ENCODE measurements around the gene LKAAEAR1.

The LKAAEAR1 gene

GRCh38 chr20:64041040-64041780 lies 43.0 kb downstream of the LKAAEAR1 start:
- TF ChIP-seq FOXM1 (IDR thresholded peaks at IDR 0.05; ENCODE audit: borderline replicate concordance, low read depth) (no peak), CEBPB (IDR thresholded peaks at IDR 0.05) (no peak), TCF12 (IDR thresholded peaks at IDR 0.05; ENCODE audit: low read depth) (no peak), CREB1 (IDR thresholded peaks at IDR 0.05; ENCODE audit: low read depth) (no peak), RAD21 (IDR thresholded peaks at IDR 0.05; ENCODE audit: low read depth) (no peak), USF1 (IDR thresholded peaks at IDR 0.05) (no peak), TEAD4 (IDR thresholded peaks at IDR 0.05) (no peak), TAF1 (IDR thresholded peaks at IDR 0.05; ENCODE audit: low read depth) (no peak), EP300 (IDR thresholded peaks at IDR 0.05; ENCODE audit: borderline replicate concordance) (no peak), MAX (IDR thresholded peaks at IDR 0.05) (no peak), YY1 (IDR thresholded peaks at IDR 0.05; ENCODE audit: low read depth) (no peak), ZBTB7A (IDR thresholded peaks at IDR 0.05; ENCODE audit: low read depth) (no peak)
- TF ChIP-seq, protein P1, sequence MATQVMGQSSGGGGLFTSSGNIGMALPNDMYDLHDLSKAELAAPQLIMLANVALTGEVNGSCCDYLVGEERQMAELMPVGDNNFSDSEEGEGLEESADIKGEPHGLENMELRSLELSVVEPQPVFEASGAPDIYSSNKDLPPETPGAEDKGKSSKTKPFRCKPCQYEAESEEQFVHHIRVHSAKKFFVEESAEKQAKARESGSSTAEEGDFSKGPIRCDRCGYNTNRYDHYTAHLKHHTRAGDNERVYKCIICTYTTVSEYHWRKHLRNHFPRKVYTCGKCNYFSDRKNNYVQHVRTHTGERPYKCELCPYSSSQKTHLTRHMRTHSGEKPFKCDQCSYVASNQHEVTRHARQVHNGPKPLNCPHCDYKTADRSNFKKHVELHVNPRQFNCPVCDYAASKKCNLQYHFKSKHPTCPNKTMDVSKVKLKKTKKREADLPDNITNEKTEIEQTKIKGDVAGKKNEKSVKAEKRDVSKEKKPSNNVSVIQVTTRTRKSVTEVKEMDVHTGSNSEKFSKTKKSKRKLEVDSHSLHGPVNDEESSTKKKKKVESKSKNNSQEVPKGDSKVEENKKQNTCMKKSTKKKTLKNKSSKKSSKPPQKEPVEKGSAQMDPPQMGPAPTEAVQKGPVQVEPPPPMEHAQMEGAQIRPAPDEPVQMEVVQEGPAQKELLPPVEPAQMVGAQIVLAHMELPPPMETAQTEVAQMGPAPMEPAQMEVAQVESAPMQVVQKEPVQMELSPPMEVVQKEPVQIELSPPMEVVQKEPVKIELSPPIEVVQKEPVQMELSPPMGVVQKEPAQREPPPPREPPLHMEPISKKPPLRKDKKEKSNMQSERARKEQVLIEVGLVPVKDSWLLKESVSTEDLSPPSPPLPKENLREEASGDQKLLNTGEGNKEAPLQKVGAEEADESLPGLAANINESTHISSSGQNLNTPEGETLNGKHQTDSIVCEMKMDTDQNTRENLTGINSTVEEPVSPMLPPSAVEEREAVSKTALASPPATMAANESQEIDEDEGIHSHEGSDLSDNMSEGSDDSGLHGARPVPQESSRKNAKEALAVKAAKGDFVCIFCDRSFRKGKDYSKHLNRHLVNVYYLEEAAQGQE (IDR thresholded peaks at IDR 0.05; ENCODE audit: low read depth): no peak

- TF ChIP-seq EP300 (IDR thresholded peaks at IDR 0.05; ENCODE audit: borderline replicate concordance) (no peak), CEBPB (IDR thresholded peaks at IDR 0.05) (no peak), TEAD4 (IDR thresholded peaks at IDR 0.05) (no peak), USF1 (IDR thresholded peaks at IDR 0.05) (no peak), MAX (IDR thresholded peaks at IDR 0.05) (no peak)
Observed at GRCh38 chr20:64040231-64041039, 43.8 kb downstream of the LKAAEAR1 start.

GRCh38 chr20:64039293-64040160 lies 44.7 kb downstream of the LKAAEAR1 start:
- TF ChIP-seq TEAD4 (IDR thresholded peaks at IDR 0.05) (no peak), TCF12 (IDR thresholded peaks at IDR 0.05; ENCODE audit: low read depth) (no peak), CREB1 (IDR thresholded peaks at IDR 0.05; ENCODE audit: low read depth) (no peak), EGR1 (IDR thresholded peaks at IDR 0.05) (no peak), NFIC (IDR thresholded peaks at IDR 0.05) (no peak), CEBPB (IDR thresholded peaks at IDR 0.05) (no peak), USF1 (IDR thresholded peaks at IDR 0.05) (no peak), MAX (IDR thresholded peaks at IDR 0.05) (no peak), ZBTB7A (IDR thresholded peaks at IDR 0.05; ENCODE audit: low read depth) (no peak), FOXM1 (IDR thresholded peaks at IDR 0.05; ENCODE audit: borderline replicate concordance, low read depth) (no peak), EP300 (IDR thresholded peaks at IDR 0.05; ENCODE audit: borderline replicate concordance) (no peak), YY1 (IDR thresholded peaks at IDR 0.05; ENCODE audit: low read depth) (no peak), TAF1 (IDR thresholded peaks at IDR 0.05; ENCODE audit: low read depth) (no peak)
- TF ChIP-seq, protein P1 (IDR thresholded peaks at IDR 0.05; ENCODE audit: low read depth): no peak

DNA sequence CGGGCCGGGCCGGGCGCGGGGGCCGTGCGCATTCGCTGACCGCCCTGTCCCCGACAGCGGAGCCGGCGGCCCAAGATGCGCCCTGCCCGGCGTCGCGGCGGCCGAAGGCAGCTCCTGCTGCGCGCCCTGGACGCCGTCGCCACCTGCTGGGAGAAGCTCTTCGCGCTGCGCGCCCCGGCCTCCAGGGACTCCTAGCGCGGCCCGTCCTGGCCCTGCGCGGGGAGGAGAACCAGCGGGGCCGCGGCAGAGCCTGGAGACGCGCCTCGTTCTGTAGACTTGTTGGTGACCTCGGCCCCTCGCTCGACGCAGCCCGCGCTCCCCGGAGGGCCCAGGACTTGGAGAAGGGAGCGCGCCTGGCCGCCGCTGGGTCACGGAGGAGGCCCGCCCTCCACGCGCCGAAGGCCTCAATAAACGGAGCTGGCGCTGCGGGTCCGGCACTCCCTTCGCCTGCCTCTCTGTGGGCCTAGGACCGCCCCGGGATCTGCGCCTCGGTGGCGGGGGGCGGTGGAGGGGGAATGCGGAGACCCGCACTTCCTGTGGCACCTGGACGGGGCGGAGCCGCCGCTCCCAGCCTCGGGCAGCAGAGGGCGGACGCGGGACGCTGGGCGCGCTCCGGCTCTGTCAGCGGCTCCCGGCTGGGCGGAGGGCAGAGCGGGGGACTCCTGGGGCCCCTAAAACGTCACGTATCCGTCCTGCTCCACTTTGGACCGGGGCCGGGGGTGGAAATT lies 45.5 kb downstream of the LKAAEAR1 start:
- TF ChIP-seq CEBPB (IDR thresholded peaks at IDR 0.05): no peak
- no peak for TF ChIP-seq TEAD4 (IDR thresholded peaks at IDR 0.05)
- peak; percentile 69 for TF ChIP-seq RAD21 (IDR thresholded peaks at IDR 0.05; ENCODE audit: low read depth)
- TF ChIP-seq, protein P1 (IDR thresholded peaks at IDR 0.05; ENCODE audit: low read depth): no peak
- no peak for TF ChIP-seq TAF1 (IDR thresholded peaks at IDR 0.05; ENCODE audit: low read depth)
- no peak for TF ChIP-seq USF1 (IDR thresholded peaks at IDR 0.05)
- TF ChIP-seq MAX (IDR thresholded peaks at IDR 0.05): peak; percentile 63
- TF ChIP-seq CREB1 (IDR thresholded peaks at IDR 0.05; ENCODE audit: low read depth): no peak
- no peak for TF ChIP-seq FOXM1 (IDR thresholded peaks at IDR 0.05; ENCODE audit: borderline replicate concordance, low read depth)
- no peak for TF ChIP-seq NFIC (IDR thresholded peaks at IDR 0.05)
- no peak for TF ChIP-seq EGR1 (IDR thresholded peaks at IDR 0.05)
- TF ChIP-seq TCF12 (IDR thresholded peaks at IDR 0.05; ENCODE audit: low read depth): peak; percentile 46; the same call in 1 of the 2 replicates
- 0 out of 2 replicates have a peak, but pooled peaks have one; percentile 35 for TF ChIP-seq YY1 (IDR thresholded peaks at IDR 0.05; ENCODE audit: low read depth)
- peak; percentile 91 for TF ChIP-seq ZBTB7A (IDR thresholded peaks at IDR 0.05; ENCODE audit: low read depth)
- no peak for TF ChIP-seq EP300 (IDR thresholded peaks at IDR 0.05; ENCODE audit: borderline replicate concordance)
